OCI-LY7 (cell line): ENCODE results near the gene SNAP25. TPM values are rescaled to one million over a fixed set of nuclear protein-coding genes. Genes with fewer than 3 reads are reported as not detected.

Experiments used
- BruUV-seq: library from RNA; stranded (reverse); fragments of 400-500 nt; replicated peaks from 2 replicates; lab custom pipeline; 2021; lab: Mats Ljungman, UMichigan
- CTCF ChIA-PET: fragments of 300-600 bp; sonication (Branson Sonifier 250); formaldehyde crosslinking; loops from one replicate; lab custom pipeline; 2022; ENCODE audit warnings: antibody characterized with exemption; ENCODE audit not compliant: unreplicated experiment; lab: Charles Lee
- POLR2A ChIA-PET: fragments of 300-600 bp; sonication (Branson Sonifier 250); formaldehyde crosslinking; loops from one replicate; lab custom pipeline; 2022; ENCODE audit warnings: antibody characterized with exemption; lab: Charles Lee
- DNase-seq: peaks from one replicate; pipeline ENCODE4 v3.0.0-alpha.2; 2015; ENCODE audit warnings: low spot score
- H2AFZ ChIP-seq: fragments of 200-600 bp; sonication (generic), shearing (Covaris generic); 2 replicates; pipeline ENCODE4 v1.6.1; 2014; ENCODE audit warnings: mild to moderate bottlenecking, antibody characterized with exemption, low read length, moderate library complexity
- H3K27ac ChIP-seq: fragments of 200-600 bp; sonication (generic); 2 replicates; pipeline ENCODE4 v1.5.1; 2014; ENCODE audit warnings: mixed run types, low read depth, mild to moderate bottlenecking, moderate library complexity, low read length, inconsistent platforms; ENCODE audit not compliant: poor library complexity, severe bottlenecking
- H3K36me3 ChIP-seq: fragments of 200-600 bp; sonication (generic); 2 replicates; pipeline ENCODE4 v1.6.1; 2014; ENCODE audit warnings: mild to moderate bottlenecking, antibody characterized with exemption, low read length, moderate library complexity, mixed read lengths; ENCODE audit not compliant: insufficient read depth
- H3K4me1 ChIP-seq: fragments of 200-600 bp; sonication (generic); 2 replicates; pipeline ENCODE4 v1.5.1; 2014; ENCODE audit warnings: mild to moderate bottlenecking, low read length; ENCODE audit not compliant: insufficient read depth, poor library complexity, severe bottlenecking
- H3K4me2 ChIP-seq: fragments of 200-600 bp; sonication (generic); 2 replicates; pipeline ENCODE4 v1.6.1; 2014; ENCODE audit warnings: mild to moderate bottlenecking, low read length
- H3K4me3 ChIP-seq: fragments of 200-600 bp; sonication (generic); 2 replicates; pipeline ENCODE4 v1.5.1; 2014; ENCODE audit warnings: mild to moderate bottlenecking, low read depth, low read length; ENCODE audit not compliant: poor library complexity, severe bottlenecking
- H3K79me2 ChIP-seq: fragments of 200-600 bp; sonication (generic); 2 replicates; pipeline ENCODE4 v1.6.1; 2016; ENCODE audit warnings: low read depth, mild to moderate bottlenecking, low read length, moderate library complexity, mixed read lengths; ENCODE audit not compliant: insufficient read depth
- H3K9me2 ChIP-seq: fragments of 200-600 bp; sonication (generic); 2 replicates; pipeline ENCODE4 v1.6.1; 2016; ENCODE audit warnings: mild to moderate bottlenecking, low read length, mixed read lengths; ENCODE audit not compliant: insufficient read depth
- H3K9me3 ChIP-seq: fragments of 200-600 bp; sonication (generic); 2 replicates; pipeline ENCODE4 v1.6.1; 2014; ENCODE audit warnings: mild to moderate bottlenecking, mixed run types, low read length, mixed read lengths
- H4K20me1 ChIP-seq: fragments of 200-600 bp; sonication (generic); 2 replicates; pipeline ENCODE4 v1.6.1; 2014; ENCODE audit warnings: mild to moderate bottlenecking, antibody characterized with exemption, low read length, moderate library complexity, mixed read lengths; ENCODE audit not compliant: insufficient read depth
- EZH2phosphoT487 ChIP-seq: fragments of 200-600 bp; sonication (generic); IDR thresholded peaks from 2 replicates; pipeline ENCODE4 v1.6.1; 2018; ENCODE audit warnings: low read depth, borderline replicate concordance, mild to moderate bottlenecking, mixed run types, antibody characterized with exemption, low read length, moderate library complexity, mixed read lengths
- intact Hi-C: fragments of 100-400 bp; cut with micrococcal nuclease; formaldehyde crosslinking; loops from one replicate; pipeline ENCODE4 v1.10.0; 2022; ENCODE audit not compliant: unreplicated experiment
- total RNA-seq, 2 experiments: library from RNA; depleted of rRNA in 1 of 2; stranded (reverse); fragments of >200 nt in 1 of 2; shearing (Covaris generic) in 1 of 2; gene quantifications; 2 replicates each; pipeline ENCODE4 v1.2.3, GENCODE V29; 2014 to 2022
- TF ChIP-seq, protein P1 (sequence below): fragments of 200-600 bp; sonication (generic); conservative IDR thresholded peaks from 2 replicates; pipeline ENCODE4 v1.5.1; 2014; ENCODE audit warnings: mild to moderate bottlenecking, antibody characterized with exemption, low read length, moderate library complexity, mixed read lengths

The SNAP25 gene
- total RNA-seq, 2 experiments from 2014 or later: not detected

DNA sequence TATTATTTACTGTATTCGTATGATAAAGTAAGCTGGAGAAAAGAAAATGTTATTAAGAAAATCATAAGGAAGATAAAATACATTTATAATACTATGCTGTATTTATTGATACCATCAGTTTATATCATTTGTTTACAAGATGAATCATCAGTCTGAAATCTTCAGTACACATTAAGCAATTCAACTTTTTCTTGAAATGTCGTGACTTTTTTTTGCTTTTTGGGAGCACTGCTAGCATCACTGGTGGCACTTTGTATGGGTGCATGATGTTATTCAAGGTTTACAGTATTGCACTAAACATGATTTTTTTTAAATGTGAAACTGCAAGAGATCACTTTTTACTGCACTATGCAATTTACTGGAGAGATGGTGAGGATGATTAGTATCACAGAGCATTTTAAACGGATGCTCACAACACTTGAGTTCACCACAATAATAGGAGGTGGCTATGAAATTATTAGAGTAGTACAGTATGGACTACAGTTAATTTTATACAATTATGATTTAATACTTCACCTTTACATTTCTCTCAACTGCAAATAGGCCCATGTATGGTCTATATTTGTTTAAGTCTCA, 85.9 kb downstream of the SNAP25 start:
- H3K27ac ChIP-seq: no peak overlapping the region
- no peaks in the 10 kb centered on the region for H3K4me1 ChIP-seq
- no peak overlapping the region for H2AFZ ChIP-seq
- intact Hi-C loops: no loop called here
- CTCF ChIA-PET: no interaction called here
- no peak overlapping the region for H3K4me3 ChIP-seq
- TF ChIP-seq, protein P1, sequence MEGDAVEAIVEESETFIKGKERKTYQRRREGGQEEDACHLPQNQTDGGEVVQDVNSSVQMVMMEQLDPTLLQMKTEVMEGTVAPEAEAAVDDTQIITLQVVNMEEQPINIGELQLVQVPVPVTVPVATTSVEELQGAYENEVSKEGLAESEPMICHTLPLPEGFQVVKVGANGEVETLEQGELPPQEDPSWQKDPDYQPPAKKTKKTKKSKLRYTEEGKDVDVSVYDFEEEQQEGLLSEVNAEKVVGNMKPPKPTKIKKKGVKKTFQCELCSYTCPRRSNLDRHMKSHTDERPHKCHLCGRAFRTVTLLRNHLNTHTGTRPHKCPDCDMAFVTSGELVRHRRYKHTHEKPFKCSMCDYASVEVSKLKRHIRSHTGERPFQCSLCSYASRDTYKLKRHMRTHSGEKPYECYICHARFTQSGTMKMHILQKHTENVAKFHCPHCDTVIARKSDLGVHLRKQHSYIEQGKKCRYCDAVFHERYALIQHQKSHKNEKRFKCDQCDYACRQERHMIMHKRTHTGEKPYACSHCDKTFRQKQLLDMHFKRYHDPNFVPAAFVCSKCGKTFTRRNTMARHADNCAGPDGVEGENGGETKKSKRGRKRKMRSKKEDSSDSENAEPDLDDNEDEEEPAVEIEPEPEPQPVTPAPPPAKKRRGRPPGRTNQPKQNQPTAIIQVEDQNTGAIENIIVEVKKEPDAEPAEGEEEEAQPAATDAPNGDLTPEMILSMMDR: no peak
- TF ChIP-seq EZH2phosphoT487: no peak
- no peaks in the 10 kb centered on the region for H4K20me1 ChIP-seq
- BruUV-seq: no TSS peak
- H3K9me2 ChIP-seq: no peaks in the 10 kb centered on the region
- POLR2A ChIA-PET: no interaction called here
- DNase-seq: no peak
- no peak overlapping the region for H3K4me2 ChIP-seq
- no peaks in the 10 kb centered on the region for H3K79me2 ChIP-seq
- no peaks in the 10 kb centered on the region for H3K36me3 ChIP-seq
- no peaks in the 10 kb centered on the region for H3K9me3 ChIP-seq

DNA sequence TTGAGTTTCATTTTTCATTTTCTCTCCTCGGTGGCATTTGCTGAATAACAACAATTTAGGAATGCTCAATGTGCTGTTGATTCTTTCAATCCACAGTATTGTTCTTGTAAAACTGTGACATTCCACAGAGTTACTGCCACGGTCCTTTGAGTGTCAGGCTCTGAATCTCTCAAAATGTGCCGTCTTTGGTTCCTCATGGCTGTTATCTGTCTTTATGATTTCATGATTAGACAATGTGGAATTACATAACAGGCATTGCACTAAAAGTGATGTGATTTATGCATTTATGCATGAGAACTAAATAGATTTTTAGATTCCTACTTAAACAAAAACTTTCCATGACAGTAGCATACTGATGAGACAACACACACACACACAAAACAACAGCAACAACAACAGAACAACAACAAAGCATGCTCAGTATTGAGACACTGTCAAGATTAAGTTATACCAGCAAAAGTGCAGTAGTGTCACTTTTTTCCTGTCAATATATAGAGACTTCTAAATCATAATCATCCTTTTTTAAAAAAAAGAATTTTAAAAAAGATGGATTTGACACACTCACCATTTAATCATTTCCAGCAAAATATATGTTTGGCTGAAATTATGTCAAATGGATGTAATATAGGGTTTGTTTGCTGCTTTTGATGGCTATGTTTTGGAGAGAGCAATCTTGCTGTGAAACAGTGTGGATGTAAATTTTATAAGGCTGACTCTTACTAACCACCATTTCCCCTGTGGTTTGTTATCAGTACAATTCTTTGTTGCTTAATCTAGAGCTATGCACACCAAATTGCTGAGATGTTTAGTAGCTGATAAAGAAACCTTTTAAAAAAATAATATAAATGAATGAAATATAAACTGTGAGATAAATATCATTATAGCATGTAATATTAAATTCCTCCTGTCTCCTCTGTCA, 88.1 kb downstream of the SNAP25 start:
- DNase-seq: no peak
- ChIA-PET POLR2A (no interaction called here), CTCF (no interaction called here)
- TF ChIP-seq, protein P1: no peak
- no peak for TF ChIP-seq EZH2phosphoT487
- Histone ChIP-seq H3K9me3 (no peaks in the 10 kb centered on the region), H3K4me1 (no peaks in the 10 kb centered on the region), H3K4me3 (no peak overlapping the region), H3K4me2 (no peak overlapping the region), H2AFZ (no peak overlapping the region), H4K20me1 (no peaks in the 10 kb centered on the region), H3K9me2 (no peaks in the 10 kb centered on the region), H3K79me2 (no peaks in the 10 kb centered on the region), H3K27ac (no peak overlapping the region), H3K36me3 (no peaks in the 10 kb centered on the region)
- intact Hi-C loops: no loop called here
- no TSS peak for BruUV-seq

DNA sequence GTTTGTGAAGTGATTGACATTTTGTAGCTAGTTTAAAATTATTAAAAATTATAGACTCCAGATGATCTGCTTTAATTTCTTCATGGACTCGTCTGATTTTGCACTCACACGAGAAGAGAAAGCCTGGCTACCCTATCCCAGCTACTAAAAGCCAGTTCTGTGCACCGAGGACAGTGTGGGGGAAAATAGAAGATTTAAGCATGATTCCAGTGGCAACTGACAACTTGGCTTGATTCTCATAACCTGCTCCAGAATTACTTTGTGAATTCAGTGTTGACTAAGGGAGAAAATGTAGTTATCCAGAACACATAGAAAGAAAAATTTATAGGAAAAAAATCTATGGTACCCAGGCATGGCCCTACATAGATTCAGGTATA, 88.7 kb downstream of the SNAP25 start:
- Histone ChIP-seq H3K4me1 (no peaks in the 10 kb centered on the region), H3K4me2 (no peak overlapping the region), H3K9me2 (no peaks in the 10 kb centered on the region), H3K36me3 (no peaks in the 10 kb centered on the region), H3K79me2 (no peaks in the 10 kb centered on the region), H2AFZ (no peak overlapping the region), H3K4me3 (no peak overlapping the region), H3K27ac (no peak overlapping the region), H4K20me1 (no peaks in the 10 kb centered on the region), H3K9me3 (no peaks in the 10 kb centered on the region)
- ChIA-PET POLR2A (no interaction called here), CTCF (no interaction called here)
- no peak for DNase-seq
- intact Hi-C loops: no loop called here
- BruUV-seq: no TSS peak
- TF ChIP-seq, protein P1: no peak
